Measurements from ENCODE around the gene MST1. TPM values are rescaled to one million over a fixed set of nuclear protein-coding genes. Genes with fewer than 3 reads are reported as not detected.

MST1 gene
- total RNA-seq, 1 donor from 2014 or later: 6.4 TPM

- intact Hi-C loops (cut with DNase I): no loop called here
- no peak for DNase-seq (ENCODE audit: low spot score)
These were observed 22.7 kb downstream of the MST1 start for GRCh38 chr3:49666592-49666991.

DNA sequence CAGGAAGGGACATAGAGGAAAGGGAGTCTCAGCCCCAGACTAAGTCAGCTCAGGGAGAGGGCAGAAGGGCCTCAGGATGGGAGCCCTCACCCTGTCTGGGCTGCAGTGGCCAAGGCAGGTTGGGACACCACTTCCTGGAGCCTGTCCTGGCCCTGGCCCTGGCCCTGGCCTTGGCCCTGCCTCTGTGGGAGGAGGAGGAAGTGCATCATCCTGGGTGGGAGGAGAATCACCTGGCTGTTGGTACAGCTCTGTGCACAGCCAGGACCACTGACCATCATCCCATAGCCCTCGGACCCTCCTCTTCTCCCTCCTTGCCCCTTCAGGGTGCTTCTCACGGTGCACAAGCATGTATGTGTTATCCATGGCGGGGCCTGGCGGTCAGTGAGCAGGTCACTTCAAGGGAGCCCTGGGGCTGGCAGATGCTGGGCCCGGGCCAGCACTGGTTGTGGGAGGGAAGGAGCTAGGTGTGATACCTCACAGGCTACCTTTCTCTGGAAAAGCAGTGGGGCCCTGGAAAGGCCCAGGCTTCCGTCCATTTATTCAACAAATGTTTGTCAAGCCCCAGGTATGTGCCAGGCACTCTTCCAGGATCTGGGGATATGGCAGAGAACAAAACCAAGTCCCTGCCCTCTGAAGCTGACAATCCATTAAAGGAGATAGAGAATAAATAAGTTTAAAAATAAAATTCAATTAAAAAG, 23.3 kb downstream of the MST1 start:
- intact Hi-C loops (cut with DNase I): no loop called here
- DNase-seq (ENCODE audit: low spot score): no peak

DNA sequence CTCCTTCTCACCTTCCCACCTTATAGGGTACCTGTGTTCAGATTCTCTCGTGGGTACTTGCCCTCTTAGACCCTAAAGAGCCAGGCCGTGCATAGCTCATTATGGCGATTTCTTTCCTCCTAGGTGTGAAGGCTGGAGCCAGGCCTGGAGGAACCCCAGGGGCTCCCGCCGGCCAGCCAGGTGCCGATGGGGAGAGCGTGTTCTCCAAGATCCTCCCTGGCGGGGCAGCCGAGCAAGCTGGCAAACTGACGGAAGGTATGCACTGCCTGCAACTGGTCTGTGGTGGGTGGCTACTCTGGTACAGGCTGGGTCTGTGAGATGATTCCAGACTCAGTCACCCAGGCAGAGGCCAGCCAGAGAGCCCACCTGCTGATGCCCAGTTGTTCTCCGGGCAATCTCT, 25.0 kb downstream of the MST1 start:
- intact Hi-C loops (cut with DNase I): no loop called here

DNA sequence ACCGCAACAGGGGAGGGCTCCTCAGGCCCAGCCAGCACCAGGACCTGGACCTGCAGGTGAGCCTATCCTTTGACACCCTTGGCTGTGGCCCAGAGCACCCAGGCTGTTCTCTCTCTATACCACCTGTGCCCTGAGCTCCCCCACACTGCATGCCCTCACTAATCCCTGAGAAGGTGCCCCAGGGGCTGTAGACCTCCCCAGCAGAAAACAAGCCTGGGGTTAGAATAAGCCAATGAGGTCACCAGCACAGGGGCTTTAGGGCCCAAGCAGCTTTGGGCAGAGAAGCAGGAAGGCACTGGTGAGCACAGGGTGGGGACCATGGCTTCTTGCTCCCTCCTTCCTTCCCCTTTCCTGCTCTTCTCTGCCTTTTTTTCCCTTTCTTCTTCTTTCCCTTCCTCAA, 25.4 kb downstream of the MST1 start:
- no peak for DNase-seq (ENCODE audit: low spot score)
- intact Hi-C loops (cut with DNase I): no loop called here

More for the DNA sequence above, 25.0 kb downstream of the MST1 start:
- no peak for DNase-seq (ENCODE audit: low spot score)

DNA sequence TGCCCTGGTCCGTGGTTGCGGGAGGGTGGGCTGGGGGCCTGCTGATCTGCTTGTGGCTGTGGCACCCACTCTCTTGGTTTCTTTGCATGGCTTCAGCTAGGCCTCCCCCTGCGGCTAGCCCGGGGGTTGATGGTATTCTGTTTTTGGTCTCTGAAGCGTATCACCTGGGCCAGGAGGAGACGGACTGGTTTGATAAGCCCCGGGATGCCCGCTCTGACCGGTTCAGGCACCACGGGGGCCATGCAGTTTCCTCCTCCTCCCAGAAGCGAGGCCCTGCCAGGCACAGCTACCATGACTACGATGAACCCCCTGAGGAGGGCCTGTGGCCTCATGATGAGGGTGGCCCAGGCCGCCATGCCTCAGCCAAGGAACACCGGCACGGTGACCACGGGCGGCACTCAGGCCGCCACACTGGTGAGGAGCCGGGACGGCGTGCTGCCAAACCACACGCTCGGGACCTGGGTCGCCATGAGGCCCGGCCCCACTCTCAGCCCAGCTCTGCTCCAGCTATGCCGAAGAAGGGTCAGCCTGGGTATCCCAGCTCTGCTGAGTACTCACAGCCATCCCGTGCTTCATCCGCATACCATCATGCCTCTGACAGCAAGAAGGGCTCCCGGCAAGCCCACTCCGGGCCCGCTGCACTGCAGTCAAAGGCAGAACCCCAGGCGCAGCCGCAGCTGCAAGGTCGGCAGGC, 26.4 kb downstream of the MST1 start:
- DNase-seq (ENCODE audit: low spot score): no peak
- intact Hi-C loops (cut with DNase I): no loop called here

DNA sequence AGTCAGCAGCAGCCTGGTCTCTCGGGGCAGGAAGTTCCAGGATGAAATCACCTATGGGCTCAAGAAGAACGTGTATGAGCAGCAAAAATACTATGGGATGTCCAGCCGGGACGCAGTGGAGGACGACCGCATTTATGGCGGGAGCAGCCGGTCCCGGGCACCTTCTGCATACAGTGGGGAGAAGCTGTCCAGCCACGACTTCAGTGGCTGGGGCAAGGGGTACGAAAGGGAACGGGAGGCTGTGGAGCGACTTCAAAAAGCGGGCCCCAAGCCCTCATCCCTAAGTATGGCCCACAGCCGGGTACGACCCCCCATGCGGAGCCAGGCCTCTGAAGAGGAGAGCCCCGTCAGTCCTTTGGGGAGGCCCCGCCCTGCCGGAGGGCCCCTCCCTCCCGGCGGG, 27.3 kb downstream of the MST1 start:
- no peak for DNase-seq (ENCODE audit: low spot score)
- intact Hi-C loops (cut with DNase I): no loop called here

- DNase-seq (ENCODE audit: low spot score): no peak
- intact Hi-C loops (cut with DNase I): no loop called here
These were observed 28.0 kb downstream of the MST1 start for GRCh38 chr3:49661281-49661680.

DNA sequence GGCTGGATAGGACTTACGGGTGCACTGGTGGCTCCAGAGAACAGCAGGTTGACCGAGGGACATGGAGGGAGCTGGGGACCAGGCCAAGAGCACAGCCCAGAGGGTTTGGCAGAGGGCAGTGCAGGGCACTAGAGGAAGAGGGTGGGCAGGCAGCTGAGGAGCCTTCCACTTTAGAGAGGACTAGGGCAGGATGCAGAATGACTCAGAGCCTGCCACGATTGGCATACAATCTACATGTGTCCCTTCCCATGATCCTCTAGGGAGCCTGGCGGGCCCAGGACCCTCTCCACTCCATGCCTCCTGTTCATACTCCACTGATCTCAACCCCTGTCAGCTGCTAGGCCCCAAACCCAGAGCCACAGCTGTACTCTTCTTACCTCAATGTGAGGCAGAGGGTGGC, 29.5 kb downstream of the MST1 start:
- DNase-seq (ENCODE audit: low spot score): no peak
- intact Hi-C loops (cut with DNase I): no loop called here

- no peak for DNase-seq (ENCODE audit: low spot score)
- intact Hi-C loops (cut with DNase I): no loop called here
These were observed 30.6 kb downstream of the MST1 start for GRCh38 chr3:49658711-49659110.

DNA sequence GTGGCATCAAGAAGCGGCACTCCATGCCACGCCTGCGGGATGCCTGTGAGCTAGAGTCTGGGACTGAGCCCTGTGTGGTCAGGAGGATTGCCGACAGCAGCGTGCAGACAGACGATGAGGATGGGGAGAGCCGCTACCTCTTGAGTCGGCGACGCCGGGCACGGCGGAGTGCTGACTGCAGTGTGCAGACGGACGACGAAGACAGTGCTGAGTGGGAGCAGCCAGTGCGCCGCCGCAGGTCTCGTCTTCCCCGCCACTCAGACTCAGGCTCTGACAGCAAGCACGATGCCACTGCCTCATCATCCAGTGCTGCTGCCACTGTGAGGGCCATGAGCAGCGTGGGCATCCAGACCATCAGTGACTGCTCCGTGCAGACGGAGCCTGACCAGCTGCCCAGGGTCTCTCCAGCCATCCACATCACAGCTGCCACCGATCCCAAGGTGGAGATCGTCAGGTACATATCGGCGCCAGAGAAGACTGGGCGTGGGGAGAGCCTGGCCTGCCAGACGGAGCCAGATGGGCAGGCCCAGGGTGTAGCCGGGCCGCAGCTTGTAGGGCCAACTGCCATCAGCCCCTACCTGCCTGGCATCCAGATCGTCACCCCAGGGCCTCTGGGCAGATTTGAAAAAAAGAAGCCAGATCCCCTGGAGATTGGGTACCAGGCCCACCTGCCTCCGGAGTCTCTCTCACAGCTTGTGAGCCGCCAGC, 31.9 kb downstream of the MST1 start:
- intact Hi-C loops (cut with DNase I): no loop called here
- no peak for DNase-seq (ENCODE audit: low spot score)

- intact Hi-C loops (cut with DNase I): no loop called here
- no peak for DNase-seq (ENCODE audit: low spot score)
These were observed 32.6 kb downstream of the MST1 start for GRCh38 chr3:49656541-49657112.

DNA sequence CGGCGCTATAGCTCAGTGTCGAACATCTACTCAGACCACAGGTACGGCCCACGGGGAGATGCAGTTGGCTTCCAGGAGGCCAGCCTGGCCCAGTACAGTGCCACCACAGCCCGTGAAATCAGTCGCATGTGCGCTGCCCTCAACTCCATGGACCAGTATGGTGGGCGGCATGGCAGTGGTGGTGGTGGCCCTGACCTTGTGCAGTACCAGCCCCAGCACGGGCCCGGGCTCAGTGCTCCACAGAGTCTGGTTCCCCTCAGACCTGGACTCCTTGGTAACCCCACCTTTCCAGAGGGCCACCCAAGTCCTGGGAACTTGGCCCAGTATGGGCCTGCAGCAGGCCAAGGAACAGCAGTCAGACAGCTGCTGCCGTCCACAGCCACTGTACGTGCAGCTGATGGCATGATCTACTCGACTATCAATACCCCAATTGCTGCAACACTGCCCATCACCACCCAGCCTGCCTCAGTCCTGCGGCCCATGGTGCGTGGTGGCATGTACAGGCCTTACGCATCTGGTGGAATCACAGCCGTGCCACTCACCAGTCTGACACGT, 33.5 kb downstream of the MST1 start:
- intact Hi-C loops (cut with DNase I): no loop called here
- no peak for DNase-seq (ENCODE audit: low spot score)

DNA sequence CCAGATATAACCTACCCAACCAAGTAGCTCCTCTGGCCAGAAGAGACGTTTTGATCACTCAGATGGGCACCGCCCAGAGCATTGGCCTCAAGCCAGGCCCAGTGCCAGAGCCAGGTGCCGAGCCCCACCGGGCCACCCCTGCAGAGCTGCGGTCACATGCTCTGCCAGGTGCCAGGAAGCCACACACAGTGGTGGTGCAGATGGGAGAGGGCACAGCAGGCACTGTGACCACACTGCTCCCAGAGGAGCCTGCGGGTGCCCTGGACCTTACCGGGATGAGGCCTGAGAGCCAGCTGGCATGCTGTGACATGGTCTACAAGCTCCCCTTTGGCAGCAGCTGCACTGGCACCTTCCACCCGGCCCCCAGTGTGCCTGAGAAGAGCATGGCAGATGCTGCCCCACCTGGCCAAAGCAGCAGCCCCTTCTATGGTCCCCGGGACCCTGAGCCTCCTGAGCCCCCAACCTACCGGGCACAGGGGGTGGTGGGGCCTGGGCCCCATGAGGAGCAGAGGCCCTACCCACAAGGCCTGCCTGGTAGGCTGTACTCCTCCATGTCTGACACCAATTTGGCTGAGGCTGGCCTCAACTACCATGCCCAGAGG, 34.2 kb downstream of the MST1 start:
- intact Hi-C loops (cut with DNase I): no loop called here

GRCh38 chr3:49654176-49654825, 35.0 kb downstream of the MST1 start:
- DNase-seq (ENCODE audit: low spot score): no peak
- intact Hi-C loops (cut with DNase I): no loop called here

More for the DNA sequence above, 34.2 kb downstream of the MST1 start:
- DNase-seq (ENCODE audit: low spot score): no peak

- no peak for DNase-seq (ENCODE audit: low spot score)
- intact Hi-C loops (cut with DNase I): no loop called here
These were observed 35.7 kb downstream of the MST1 start for GRCh38 chr3:49653621-49654020.

- intact Hi-C loops (cut with DNase I): no loop called here
These were observed 36.3 kb downstream of the MST1 start for GRCh38 chr3:49652903-49653415.

GRCh38 chr3:49652218-49652902, 36.9 kb downstream of the MST1 start:
- no peak for DNase-seq (ENCODE audit: low spot score)
- intact Hi-C loops (cut with DNase I): no loop called here

More at GRCh38 chr3:49652903-49653415, 36.3 kb downstream of the MST1 start:
- no peak for DNase-seq (ENCODE audit: low spot score)

- intact Hi-C loops (cut with DNase I): no loop called here
- no peak for DNase-seq (ENCODE audit: low spot score)
These were observed 38.6 kb downstream of the MST1 start for GRCh38 chr3:49650637-49651036.

All from cardiac septum (tissue), 1 donor.